HepG2 (cell line): ENCODE results near the gene TMX2. TPM values are rescaled to one million over a fixed set of nuclear protein-coding genes. Genes with fewer than 3 reads are reported as not detected.

Source experiments
- ATAC-seq: fragments of 200-7000 bp; cut with Tn5 transposase; 3 replicates; pipeline ENCODE4 v1.9.1; 2020; ENCODE audit warnings: mild to moderate bottlenecking, moderate library complexity
- BruUV-seq: library from RNA; stranded (reverse); fragments of 400-500 nt; replicated peaks from 2 replicates; lab custom pipeline; 2021; lab: Mats Ljungman, UMichigan
- CTCF ChIA-PET: fragments of 300-600 bp; formaldehyde crosslinking; extraction: SDS; loops from one replicate; lab custom pipeline; 2021; ENCODE audit warnings: low total read pairs, inconsistent platforms, low intra/inter-chr PET ratio; lab: Yijun Ruan, JAX
- POLR2A ChIA-PET: fragments of 350-600 bp; sonication (Branson Sonifier 250); formaldehyde crosslinking; loops from one replicate; lab custom pipeline; 2020; ENCODE audit warnings: antibody characterized with exemption, inconsistent platforms; lab: Yijun Ruan, JAX
- DNase-seq: peaks from one replicate; pipeline ENCODE4 v3.0.0-alpha.2; 2015; ENCODE audit warnings: low spot score
- FAIRE-seq: peaks from 3 replicates; lab custom pipeline; 2011; peaks lifted over from hg19 to GRCh38; lab: Jason Lieb, UNC
- H2AFZ ChIP-seq: one replicate; pipeline ENCODE4 v1.6.1; 2011; ENCODE audit warnings: low read length, inconsistent platforms
- H3K27ac ChIP-seq: fragments of 300-600 bp; 3 replicates; pipeline ENCODE4 v1.8.0; 2011; ENCODE audit warnings: mixed run types, mild to moderate bottlenecking, mixed read lengths, low read length, inconsistent platforms; ENCODE audit not compliant: insufficient read depth; ENCODE audit errors: extremely low read length
- H3K27me3 ChIP-seq, 2 experiments: fragments of 200-600 bp in 1 of 2; 2 replicates in 1 of 2; 3 replicates in 1 of 2; pipeline versions ENCODE4 v1.6.0 to v1.8.0; 2011; ENCODE audit warnings: low read length in 2 of 2, mild to moderate bottlenecking in 2 of 2, moderate library complexity in 2 of 2, inconsistent platforms in 1 of 2; ENCODE audit not compliant: insufficient read depth in 2 of 2, control insufficient read depth in 1 of 2
- H3K36me3 ChIP-seq, 2 experiments: fragments of 200-600 bp in 1 of 2; replicated peaks in 1 of 2; 2 replicates in 1 of 2; 3 replicates in 1 of 2; pipeline versions ENCODE4 v1.5.1 to v1.8.0; 2011; ENCODE audit warnings: low read length in 2 of 2, inconsistent platforms in 1 of 2; ENCODE audit not compliant: insufficient read depth in 2 of 2, control insufficient read depth in 1 of 2
- H3K4me1 ChIP-seq: 2 replicates; pipeline ENCODE4 v1.5.1; 2012; ENCODE audit warnings: low read length, inconsistent platforms; ENCODE audit not compliant: insufficient read depth
- H3K4me2 ChIP-seq: 2 replicates; pipeline ENCODE4 v1.6.0; 2011; ENCODE audit warnings: low read depth, low read length, inconsistent platforms
- H3K4me3 ChIP-seq, 3 experiments: fragments of 200-600 bp in 1 of 3; sonication (generic), shearing (Covaris generic) in 1 of 3; replicated peaks in 1 of 3; 2 replicates each; pipeline ENCODE4 v1.5.1; 2011 to 2016; ENCODE audit warnings: low read length in 3 of 3, inconsistent platforms in 2 of 3, low read depth in 2 of 3, mild to moderate bottlenecking in 2 of 3, control low read depth in 1 of 3, mixed read lengths in 1 of 3; ENCODE audit not compliant: insufficient read depth in 1 of 3
- H3K79me2 ChIP-seq: one replicate; pipeline ENCODE4 v1.6.1; 2011; ENCODE audit warnings: low read length, inconsistent platforms; ENCODE audit not compliant: insufficient read depth
- H3K9ac ChIP-seq: 2 replicates; pipeline ENCODE4 v1.6.0; 2011; ENCODE audit warnings: mild to moderate bottlenecking, low read depth, low read length, inconsistent platforms; ENCODE audit not compliant: insufficient read depth
- H3K9me3 ChIP-seq: 2 replicates; pipeline ENCODE4 v1.5.1; 2012; ENCODE audit warnings: mild to moderate bottlenecking, low read length
- H4K20me1 ChIP-seq: 2 replicates; pipeline ENCODE4 v1.6.0; 2011; ENCODE audit warnings: inconsistent platforms, mild to moderate bottlenecking, low read length, moderate library complexity; ENCODE audit not compliant: insufficient read depth
- DPF2 ChIP-seq: sonication (generic); formaldehyde crosslinking; IDR thresholded peaks from 2 replicates; pipeline ENCODE4 v1.4.0; 2020; ENCODE audit warnings: mild to moderate bottlenecking, low read depth, missing genetic modification reagents, borderline replicate concordance
- ERF ChIP-seq: IDR thresholded peaks from 2 replicates; pipeline ENCODE4 v1.6.1; 2018; ENCODE audit warnings: missing biosample characterization, missing genetic modification reagents
- FIP1L1 ChIP-seq: fragments of 200-400 bp; formaldehyde crosslinking; IDR thresholded peaks from 2 replicates; pipeline ENCODE4 v1.6.1; 2018; ENCODE audit warnings: low read depth, mild to moderate bottlenecking, low read length, moderate library complexity, borderline replicate concordance; ENCODE audit not compliant: insufficient read depth
- KDM2A ChIP-seq: sonication (generic); formaldehyde crosslinking; IDR thresholded peaks from 2 replicates; pipeline ENCODE4 v1.4.0; 2020; ENCODE audit warnings: low read depth, missing genetic modification reagents, borderline replicate concordance
- NCOA5 ChIP-seq: sonication (generic); formaldehyde crosslinking; IDR thresholded peaks from 2 replicates; pipeline ENCODE4 v1.4.0; 2020; ENCODE audit warnings: missing genetic modification reagents
- PHF20 ChIP-seq: sonication (generic); formaldehyde crosslinking; IDR thresholded peaks from 2 replicates; pipeline ENCODE4 v1.5.0; 2020; ENCODE audit warnings: mild to moderate bottlenecking, missing genetic modification reagents
- RNF219 ChIP-seq: sonication (generic); formaldehyde crosslinking; IDR thresholded peaks from 2 replicates; pipeline ENCODE4 v1.5.0; 2020; ENCODE audit warnings: mild to moderate bottlenecking, missing genetic modification reagents
- SOX13 ChIP-seq, 3 experiments: fragments of 450-650 bp in 1 of 3; sonication (generic) in 1 of 3; formaldehyde crosslinking in 1 of 3; IDR thresholded peaks in 2 of 3; conservative IDR thresholded peaks in 1 of 3; 2 replicates each; pipeline versions ENCODE4 v1.5.0 to v1.6.1; 2016 to 2020; ENCODE audit warnings: antibody characterized with exemption in 1 of 3, mild to moderate bottlenecking in 1 of 3, missing compliant biosample characterization in 1 of 3, missing genetic modification reagents in 1 of 3, moderate library complexity in 1 of 3
- ZNF10 ChIP-seq: sonication (generic); formaldehyde crosslinking; IDR thresholded peaks from 2 replicates; pipeline ENCODE4 v1.4.0; 2020; ENCODE audit warnings: mild to moderate bottlenecking, low read depth, missing genetic modification reagents, borderline replicate concordance
- ZNF3 ChIP-seq: IDR thresholded peaks from 2 replicates; pipeline ENCODE4 v1.7.0; 2017; ENCODE audit warnings: inconsistent platforms
- ZNF678 ChIP-seq: sonication (generic); formaldehyde crosslinking; IDR thresholded peaks from 2 replicates; pipeline ENCODE4 v1.4.0; 2020; ENCODE audit warnings: mild to moderate bottlenecking, missing genetic modification reagents
- ZSCAN31 ChIP-seq: sonication (generic); formaldehyde crosslinking; IDR thresholded peaks from 2 replicates; pipeline ENCODE4 v1.5.0; 2020; ENCODE audit warnings: low read depth, mild to moderate bottlenecking, missing genetic modification reagents
- WGBS: methylation state at CpG from one replicate; pipeline ENCODE4 v1.1.6; 2017; ENCODE audit warnings: low lambda C conversion rate; 5-methylcytosine and 5-hydroxymethylcytosine counted together
- in situ Hi-C: cut with HindIII; loops from 2 replicates; pipeline ENCODE4 v1.10.0; 2017; ENCODE audit warnings: low pct_unique_long_range_greater_than_20kb; ENCODE audit not compliant: extremely low pct_ligation_motif_present
- intact Hi-C: fragments of 100-400 bp; cut with micrococcal nuclease; formaldehyde crosslinking; loops from one replicate; pipeline ENCODE4 v1.10.0; 2022; ENCODE audit not compliant: unreplicated experiment
- polyA plus RNA-seq, 8 experiments: library from polyadenylated mRNA; depleted of rRNA in 3 of 8; stranded (reverse) in 7 of 8; unstranded in 1 of 8; fragments of >200 nt; fragmentation: Illumina TruSeq in 4 of 8; extraction: Trizol in 4 of 8; gene quantifications; 2 replicates each; pipeline versions ENCODE4 v1.2.1 to v1.2.3, GENCODE V29; 2011 to 2016; ENCODE audit warnings: low read depth in 4 of 8, missing spikeins in 1 of 8, mixed read lengths in 1 of 8; ENCODE audit not compliant: insufficient read depth in 1 of 8
- total RNA-seq, 5 experiments: library from RNA; depleted of rRNA; stranded (reverse); fragments of >200 nt; fragmentation: Illumina TruSeq; extraction: Trizol; gene quantifications; 2 replicates each; pipeline ENCODE4 v1.2.3, GENCODE V29; 2016; ENCODE audit warnings: low read depth in 1 of 5
- TF ChIP-seq, protein P1 (sequence below): sonication (generic); formaldehyde crosslinking; IDR thresholded peaks from 2 replicates; pipeline ENCODE4 v1.5.0; 2020; ENCODE audit warnings: mild to moderate bottlenecking, missing genetic modification reagents

The TMX2 gene
- total and polyA plus RNA-seq, 2 of the 13 experiments (the other 11 are each of a cell fraction or from before 2014, with no cell fraction given) = 84.5 to 129 TPM

DNA sequence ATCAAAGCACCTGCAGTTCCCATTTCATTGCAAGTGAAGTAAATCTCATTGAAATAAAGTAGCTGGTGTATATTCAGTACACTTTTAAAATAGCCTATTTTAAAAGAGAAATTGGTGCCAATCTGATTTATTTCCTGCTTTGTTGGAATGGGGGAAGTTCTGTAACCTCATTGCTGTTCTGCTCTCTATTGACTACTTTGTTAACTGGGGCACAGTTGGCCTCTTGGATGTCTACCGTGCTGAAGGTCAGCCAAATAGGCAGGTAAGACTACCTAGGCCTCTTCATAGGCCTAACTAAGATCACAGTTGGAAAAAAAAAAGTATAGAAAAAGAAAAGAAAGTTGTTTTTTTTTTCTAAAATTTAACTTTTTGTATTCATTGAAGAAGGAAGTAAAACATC, 58.4 kb downstream of the TMX2 start:
- no peaks in the 10 kb centered on the region for H3K27me3 ChIP-seq
- no peak overlapping the region for H2AFZ ChIP-seq
- H4K20me1 ChIP-seq = peaks cover 65% of the 10 kb centered on the region
- H3K4me2 ChIP-seq = 0 out of 2 replicates have a peak overlapping the region, but pooled peaks have one; percentile 32
- H3K9ac ChIP-seq = no peak overlapping the region
- WGBS = 20% methylated on average over 1 of the region's 1 CpG
- no peak for TF ChIP-seq RNF219 (CRISPR knock-in tag)
- TF ChIP-seq, protein P1, sequence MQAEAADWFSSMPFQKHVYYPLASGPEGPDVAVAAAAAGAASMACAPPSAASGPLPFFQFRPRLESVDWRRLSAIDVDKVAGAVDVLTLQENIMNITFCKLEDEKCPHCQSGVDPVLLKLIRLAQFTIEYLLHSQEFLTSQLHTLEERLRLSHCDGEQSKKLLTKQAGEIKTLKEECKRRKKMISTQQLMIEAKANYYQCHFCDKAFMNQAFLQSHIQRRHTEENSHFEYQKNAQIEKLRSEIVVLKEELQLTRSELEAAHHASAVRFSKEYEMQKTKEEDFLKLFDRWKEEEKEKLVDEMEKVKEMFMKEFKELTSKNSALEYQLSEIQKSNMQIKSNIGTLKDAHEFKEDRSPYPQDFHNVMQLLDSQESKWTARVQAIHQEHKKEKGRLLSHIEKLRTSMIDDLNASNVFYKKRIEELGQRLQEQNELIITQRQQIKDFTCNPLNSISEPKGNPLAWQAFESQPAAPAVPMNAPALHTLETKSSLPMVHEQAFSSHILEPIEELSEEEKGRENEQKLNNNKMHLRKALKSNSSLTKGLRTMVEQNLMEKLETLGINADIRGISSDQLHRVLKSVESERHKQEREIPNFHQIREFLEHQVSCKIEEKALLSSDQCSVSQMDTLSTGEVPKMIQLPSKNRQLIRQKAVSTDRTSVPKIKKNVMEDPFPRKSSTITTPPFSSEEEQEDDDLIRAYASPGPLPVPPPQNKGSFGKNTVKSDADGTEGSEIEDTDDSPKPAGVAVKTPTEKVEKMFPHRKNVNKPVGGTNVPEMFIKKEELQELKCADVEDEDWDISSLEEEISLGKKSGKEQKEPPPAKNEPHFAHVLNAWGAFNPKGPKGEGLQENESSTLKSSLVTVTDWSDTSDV = no peak
- no peak for TF ChIP-seq ZNF3 (CRISPR knock-in tag)
- no peak for TF ChIP-seq ERF (CRISPR knock-in tag)
- TF ChIP-seq KDM2A (CRISPR knock-in tag) = no peak
- TF ChIP-seq ZSCAN31 (CRISPR knock-in tag) = no peak
- no peak for TF ChIP-seq DPF2 (CRISPR knock-in tag)
- TF ChIP-seq FIP1L1 = no peak
- no peak for TF ChIP-seq ZNF10 (CRISPR knock-in tag)
- no peak for TF ChIP-seq NCOA5 (CRISPR knock-in tag)
- TF ChIP-seq SOX13 (IDR thresholded peaks at IDR 0.05) = no peak
- TF ChIP-seq SOX13 (CRISPR knock-in tag; conservative IDR thresholded peaks at IDR 0.05 in 1 of 2, IDR thresholded peaks at IDR 0.05 in 1 of 2) = no peak
- TF ChIP-seq PHF20 (CRISPR knock-in tag) = no peak
- no peak for TF ChIP-seq ZNF678
- peaks cover 0 to 6% of the 10 kb centered on the region in 2 experiments; a peak in 4 of 5 replicates for H3K36me3 ChIP-seq
- no TSS peak for BruUV-seq
- no peaks in the 10 kb centered on the region for H3K9me3 ChIP-seq
- ChIA-PET CTCF (no interaction called here), POLR2A (interaction anchor here (0.7 kb wide), 1 partner anchor 9 kb away, joined by 3 read pairs; the partner anchor contains the start of gene CTNND1)
- H3K79me2 ChIP-seq = peaks cover 92% of the 10 kb centered on the region
- peaks cover 96% of the 10 kb centered on the region for H3K4me1 ChIP-seq
- ATAC-seq (peak; percentile 53; the same call in 2 of the 3 replicates), DNase-seq (no peak), FAIRE-seq (no peak)
- in situ Hi-C loops = no loop called here
- no peak overlapping the region for H3K27ac ChIP-seq
- H3K4me3 ChIP-seq = no peak overlapping the region
- intact Hi-C loops = no loop called here
